ENCODE results near the gene TRIM72.
"Not testable (repeated sequence)": the region's sequence is repeated elsewhere in the genome, so short reads cannot be mapped to it uniquely, and the experiment has no call there.

Gene TRIM72

DNA sequence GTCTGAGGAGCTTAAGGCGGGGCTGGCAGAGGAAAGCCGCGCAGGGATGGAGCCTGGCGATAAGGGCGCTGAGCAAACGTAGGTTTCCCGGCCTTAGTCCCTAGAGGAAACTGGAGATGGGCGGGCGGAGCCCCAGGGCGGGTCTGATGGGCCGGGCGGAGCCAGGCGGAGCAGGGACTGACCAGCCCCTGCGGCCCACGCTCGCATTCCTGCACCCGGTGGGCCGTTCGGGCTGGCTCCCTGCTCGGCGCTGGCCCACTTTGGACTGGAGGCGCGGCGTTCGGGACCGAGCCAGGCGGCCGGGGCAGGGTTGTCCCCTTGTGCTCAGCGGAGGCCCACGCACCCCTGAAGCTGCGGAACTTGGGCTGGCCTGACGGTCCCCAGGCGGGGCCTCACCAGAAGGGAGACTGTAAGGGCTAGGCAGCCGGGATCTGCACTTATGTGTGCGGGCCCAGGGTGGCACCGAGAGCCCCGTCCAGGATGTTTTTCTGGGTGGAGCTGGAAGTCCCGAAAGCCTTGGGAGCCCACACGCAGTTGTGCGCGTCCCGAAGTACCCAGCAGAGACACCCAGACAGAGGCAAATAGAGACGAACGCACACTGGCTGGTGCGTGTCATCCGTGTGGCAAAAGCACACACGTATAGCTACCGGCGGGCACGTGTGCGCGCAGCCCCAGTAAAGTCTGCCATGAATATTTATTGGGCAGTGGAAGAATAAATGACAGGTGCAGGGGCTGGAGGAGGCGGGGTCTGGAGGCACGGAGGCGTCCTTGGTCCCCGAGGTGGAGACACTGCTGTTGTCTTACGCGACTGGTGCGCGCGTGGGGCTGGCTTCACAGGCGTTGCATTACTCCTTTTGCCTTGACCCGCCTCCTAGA is 1.6 kb downstream of the TRIM72 start:
- peak in 1 of 2 experiments; percentile 41 for DNase-seq

DNA sequence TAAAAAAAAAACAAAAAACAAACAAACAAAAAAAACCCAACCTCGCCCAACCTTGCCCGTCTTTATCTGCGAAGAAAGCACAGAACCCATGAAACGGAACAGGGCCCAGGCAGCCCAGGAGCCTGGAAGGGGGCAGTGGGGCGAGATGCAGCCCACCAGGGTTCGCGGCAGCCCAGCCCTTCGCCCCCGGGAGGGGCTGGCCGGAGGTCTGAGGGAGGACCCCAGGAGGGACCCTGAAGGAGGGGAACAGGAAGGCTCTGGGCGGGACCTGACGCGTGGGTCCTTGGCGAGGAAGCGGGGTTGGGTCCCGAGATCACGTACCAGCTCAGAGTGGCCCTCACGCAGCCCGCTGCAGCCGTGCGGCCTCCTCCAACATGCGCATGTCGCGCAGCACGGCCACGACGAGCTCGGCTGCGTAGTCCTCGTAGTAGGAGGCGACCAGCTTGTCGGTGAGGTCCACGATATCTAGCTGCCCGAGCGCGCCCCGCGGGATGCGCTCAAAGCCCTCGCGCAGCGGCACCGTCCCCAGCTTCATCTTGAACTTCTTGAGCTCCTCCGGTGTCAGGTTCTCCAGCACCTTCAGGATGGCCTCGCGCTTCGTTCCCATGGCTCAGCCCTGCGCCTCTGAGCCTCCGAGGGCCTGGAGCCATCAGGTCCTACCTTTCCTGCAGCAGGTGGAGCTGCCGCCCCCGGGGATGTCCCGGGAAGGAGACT is 2.7 kb downstream of the TRIM72 start, which contains the start of gene PYDC1:
PYDC1 (minus strand) TSS at position 714 of the 714 bp plus-strand sequence; CDS start at position 607, 107 bp downstream.
- DNase-seq = no peak

- DNase-seq = no peak
Measured at GRCh38 chr16:31217136-31217530, 3.2 kb downstream of the TRIM72 start.

GRCh38 chr16:31219154-31219741 is 5.3 kb downstream of the TRIM72 start:
- no peak for DNase-seq

- DNase-seq = no peak
Measured at GRCh38 chr16:31221357-31222160, 7.6 kb downstream of the TRIM72 start.

DNA sequence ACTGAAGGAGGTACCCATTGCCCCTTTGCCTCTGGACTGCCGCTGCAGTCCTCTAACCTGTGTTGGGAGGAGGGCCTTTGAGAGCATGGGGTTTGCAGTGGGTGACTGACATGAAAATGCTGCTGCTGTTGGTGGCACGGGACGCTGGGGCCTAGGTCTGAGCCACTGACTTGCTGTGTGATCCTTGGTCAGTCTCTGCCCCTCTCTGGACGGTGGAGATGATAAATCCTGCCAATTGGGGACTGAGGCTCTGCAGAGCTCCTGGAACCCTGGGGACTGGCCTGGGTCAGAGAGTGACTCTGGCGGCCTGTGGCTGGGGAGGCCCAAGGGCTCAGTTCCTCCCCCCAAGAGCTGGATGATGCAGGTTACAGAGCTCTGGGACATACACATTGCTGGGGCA is 9.1 kb downstream of the TRIM72 start:
- no peak for DNase-seq

DNA sequence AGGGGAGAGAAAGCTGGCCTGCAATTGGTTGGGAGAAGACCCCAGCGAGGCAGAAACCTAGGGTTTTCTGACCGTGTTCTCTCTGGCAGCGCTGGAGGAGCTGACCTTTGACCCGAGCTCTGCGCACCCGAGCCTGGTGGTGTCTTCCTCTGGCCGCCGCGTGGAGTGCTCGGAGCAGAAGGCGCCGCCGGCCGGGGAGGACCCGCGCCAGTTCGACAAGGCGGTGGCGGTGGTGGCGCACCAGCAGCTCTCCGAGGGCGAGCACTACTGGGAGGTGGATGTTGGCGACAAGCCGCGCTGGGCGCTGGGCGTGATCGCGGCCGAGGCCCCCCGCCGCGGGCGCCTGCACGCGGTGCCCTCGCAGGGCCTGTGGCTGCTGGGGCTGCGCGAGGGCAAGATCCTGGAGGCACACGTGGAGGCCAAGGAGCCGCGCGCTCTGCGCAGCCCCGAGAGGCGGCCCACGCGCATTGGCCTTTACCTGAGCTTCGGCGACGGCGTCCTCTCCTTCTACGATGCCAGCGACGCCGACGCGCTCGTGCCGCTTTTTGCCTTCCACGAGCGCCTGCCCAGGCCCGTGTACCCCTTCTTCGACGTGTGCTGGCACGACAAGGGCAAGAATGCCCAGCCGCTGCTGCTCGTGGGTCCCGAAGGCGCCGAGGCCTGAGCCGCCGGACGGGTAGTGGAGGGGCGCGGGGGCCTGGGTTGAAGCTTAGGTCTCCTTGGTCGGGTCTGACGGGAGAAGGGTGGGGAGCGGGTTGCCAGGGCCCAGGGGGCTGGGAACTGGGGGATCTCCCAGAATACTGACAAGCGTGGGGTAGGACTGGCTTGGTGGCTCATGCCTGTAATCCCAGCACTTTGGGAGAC is 10.4 kb downstream of the TRIM72 start:
- DNase-seq = no peak

- no peak for DNase-seq
Measured at GRCh38 chr16:31225193-31225592, 11.3 kb downstream of the TRIM72 start.

- no peak for DNase-seq
Measured at GRCh38 chr16:31228206-31228605, 14.3 kb downstream of the TRIM72 start.

DNA sequence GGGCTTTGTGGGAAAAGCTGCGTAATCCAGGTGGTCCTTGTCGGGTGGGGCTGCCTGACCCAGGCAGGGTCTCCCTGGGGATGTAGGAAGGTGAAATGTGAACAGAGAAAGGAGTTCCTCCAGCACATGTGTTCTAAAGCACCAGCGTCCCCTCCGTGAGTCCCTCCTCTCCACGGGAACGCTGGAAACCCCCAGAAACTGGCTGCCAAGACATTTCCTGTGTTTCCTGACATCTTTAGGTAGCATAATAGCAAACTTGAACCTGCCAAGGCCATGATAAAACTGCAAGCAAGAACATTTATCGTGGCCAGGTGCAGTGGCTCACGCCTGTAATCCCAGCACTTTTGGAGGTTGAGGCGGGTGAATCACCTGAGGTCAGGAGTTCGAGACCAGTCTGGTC is 15.6 kb downstream of the TRIM72 start:
- no peak for DNase-seq

DNA sequence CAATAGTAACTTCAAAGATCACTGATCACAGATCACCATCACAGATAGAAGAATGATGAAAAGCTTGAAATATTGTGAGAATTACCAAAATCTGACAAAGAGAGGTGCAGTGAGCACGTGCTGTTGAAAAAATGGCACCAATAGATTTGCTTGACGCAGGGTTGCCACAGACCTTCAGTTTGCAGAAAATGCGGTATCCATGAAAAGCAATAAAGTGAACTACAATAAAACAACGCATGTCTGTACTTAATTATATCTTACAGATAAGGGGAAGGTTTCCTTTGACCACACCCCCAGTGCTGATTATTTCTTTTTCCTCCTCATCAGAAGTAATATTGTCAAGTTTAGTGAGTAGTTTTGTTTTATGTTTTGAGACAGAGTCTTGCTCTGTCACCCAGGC is 24.1 kb downstream of the TRIM72 start:
- no peak for DNase-seq

- no peak for DNase-seq
Measured at GRCh38 chr16:31242206-31242605, 28.3 kb downstream of the TRIM72 start.

GRCh38 chr16:31243734-31244670 is 30.1 kb downstream of the TRIM72 start:
- DNase-seq = no peak

- not testable (repeated sequence) for DNase-seq
Measured at GRCh38 chr16:31245598-31245997, 31.7 kb downstream of the TRIM72 start.

- DNase-seq = no peak
Measured at GRCh38 chr16:31246296-31246695, 32.4 kb downstream of the TRIM72 start.

- DNase-seq = no peak
Measured at GRCh38 chr16:31248344-31248743, 34.4 kb downstream of the TRIM72 start.

GRCh38 chr16:31250782-31251384 is 37.0 kb downstream of the TRIM72 start:
- no peak for DNase-seq

GRCh38 chr16:31251435-31251834 is 37.5 kb downstream of the TRIM72 start:
- DNase-seq = no peak

DNA sequence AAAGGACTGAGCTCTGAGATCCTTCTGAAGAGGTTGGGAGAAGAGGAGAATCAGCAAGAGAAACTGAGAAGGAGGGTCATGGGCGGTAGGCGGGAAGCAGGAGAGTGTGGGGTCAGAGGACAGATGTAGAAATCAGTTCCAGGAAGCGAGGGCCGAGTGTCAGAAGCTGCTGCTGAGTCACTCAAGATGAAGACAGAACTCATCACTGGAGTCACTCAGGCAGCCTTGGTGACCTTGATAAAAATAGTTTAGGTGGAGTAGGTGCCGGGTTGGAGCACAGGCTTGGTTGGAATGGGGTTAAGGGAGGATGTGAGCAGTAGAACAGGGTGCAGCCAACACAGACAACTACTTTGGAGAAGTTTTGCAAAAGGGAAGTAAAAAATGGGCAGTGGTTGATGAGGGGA is 39.7 kb downstream of the TRIM72 start:
- DNase-seq = peak; percentile 51 to 59

DNA sequence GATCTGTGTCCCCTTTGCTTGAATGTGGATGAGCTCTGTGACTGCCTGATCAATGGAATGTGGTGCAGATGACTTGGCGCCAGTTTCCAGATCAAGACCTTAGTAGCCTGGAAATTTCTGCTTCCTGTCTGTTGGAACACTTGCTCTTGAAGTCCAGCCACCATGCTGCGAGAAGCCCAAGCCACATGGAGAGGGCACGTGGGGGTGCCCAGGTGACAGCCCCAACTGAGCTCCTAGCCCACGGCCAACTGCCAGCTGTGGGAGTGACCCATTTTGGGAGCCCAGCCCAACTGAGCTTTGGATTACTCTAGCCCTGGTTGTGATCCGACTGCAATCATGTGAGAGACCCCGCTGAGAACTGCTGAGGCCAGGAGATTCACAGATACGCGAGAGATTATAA is 42.5 kb downstream of the TRIM72 start:
- DNase-seq = no peak

All from activated CD4-positive, alpha-beta T cell treated with anti-CD3 and anti-CD28 coated beads, Interleukin-2, amount 50 U/mL, for 48 hours (primary cell).